ENCODE measurements around the gene NFKBIE. TPM values are rescaled to one million over a fixed set of nuclear protein-coding genes. Genes with fewer than 3 reads are reported as not detected.

NFKBIE gene
- total and polyA plus RNA-seq, 4 donors: 3.7 to 4.9 (median 4.7) TPM

GRCh38 chr6:44266347-44266746 is 996 bp upstream of the NFKBIE start:
- 84% methylated on average over 3 of the region's 3 CpGs for WGBS

More at GRCh38 chr6:44266347-44266746, 996 bp upstream of the NFKBIE start:
- Histone ChIP-seq H3K4me1 (ENCODE audit: control insufficient read depth in 4 of 4, insufficient read depth in 4 of 4, low read length in 3 of 4) (peaks cover 16 to 33% (median 25%) of the 10 kb centered on the region in 4 donors), H3K9me3 (ENCODE audit: control insufficient read depth in 4 of 4, low read length in 3 of 4) (no peaks in the 10 kb centered on the region), H3K36me3 (ENCODE audit: control insufficient read depth in 4 of 4, insufficient read depth in 3 of 4, low read depth in 1 of 4, low read length in 3 of 4) (no peaks in the 10 kb centered on the region), H3K27ac (ENCODE audit: low read depth in 1 of 2, low read length in 2 of 2) (no peak overlapping the region), H3K9ac (ENCODE audit: low read depth in 1 of 2, low read length in 2 of 2) (no peak overlapping the region), H3K27me3 (ENCODE audit: control insufficient read depth in 4 of 4, insufficient read depth in 4 of 4, low read length in 3 of 4) (peaks cover 0 to 9% (median 2%) of the 10 kb centered on the region in 4 donors), H3K4me3 (ENCODE audit: low read depth in 1 of 3, low read length in 3 of 3) (no peak overlapping the region)
- DNase-seq (ENCODE audit: low spot score): no peak
- no peak for TF ChIP-seq YY1 (IDR thresholded peaks at IDR 0.05)
- TF ChIP-seq RAD21 (IDR thresholded peaks at IDR 0.05): no peak
- no peak for TF ChIP-seq RXRA (IDR thresholded peaks at IDR 0.05)
- TF ChIP-seq CTCF (IDR thresholded peaks at IDR 0.05; ENCODE audit: low read depth, low read length, missing input control): no peak
- TF ChIP-seq REST (IDR thresholded peaks at IDR 0.05): no peak
- TF ChIP-seq HNF4G (IDR thresholded peaks at IDR 0.05): no peak
- no peak for TF ChIP-seq FOXA2 (IDR thresholded peaks at IDR 0.05)
- no peak for TF ChIP-seq TAF1 (conservative IDR thresholded peaks at IDR 0.05)
- TF ChIP-seq HNF4A (conservative IDR thresholded peaks at IDR 0.05): no peak
- TF ChIP-seq ZBTB33 (IDR thresholded peaks at IDR 0.05): no peak
- no peak for TF ChIP-seq MAX (IDR thresholded peaks at IDR 0.05)

Measured in liver (tissue), 9 donors.